PFSK-1 (cell line): ENCODE results near the gene C11orf16. TPM values are rescaled to one million over a fixed set of nuclear protein-coding genes. Genes with fewer than 3 reads are reported as not detected.

Source experiments
- FOXP2 ChIP-seq: optimal IDR thresholded peaks from 2 replicates; pipeline ENCODE3; 2011; ENCODE audit warnings: borderline replicate concordance, control low read depth, inconsistent platforms; ENCODE audit not compliant: insufficient read depth; ENCODE audit errors: extremely low read length, extremely low read depth
- POLR2AphosphoS5 ChIP-seq: IDR thresholded peaks from 2 replicates; pipeline ENCODE4 v1.6.1; 2012; ENCODE audit warnings: low read depth, mild to moderate bottlenecking, control low read depth, low read length, moderate library complexity
- SIN3A ChIP-seq: IDR thresholded peaks from 2 replicates; pipeline ENCODE4 v1.6.1; 2012; ENCODE audit warnings: mild to moderate bottlenecking, low read length, moderate library complexity, borderline replicate concordance; ENCODE audit not compliant: insufficient read depth
- TAF1 ChIP-seq: IDR thresholded peaks from 2 replicates; pipeline ENCODE4 v1.6.1; 2012; ENCODE audit warnings: low read length, control low read depth, borderline replicate concordance; ENCODE audit not compliant: insufficient read depth
- polyA plus RNA-seq: library from polyadenylated mRNA; unstranded; fragments of >200 nt; gene quantifications from one replicate; pipeline ENCODE4 v1.2.1, GENCODE V29; 2012; ENCODE audit warnings: low read depth, missing spikeins; ENCODE audit not compliant: insufficient read length
- TF ChIP-seq, protein P1 (sequence below), 2 experiments: IDR thresholded peaks; 2 replicates each; pipeline versions ENCODE4 v1.6.1 to v1.8.0; 2011 to 2012; ENCODE audit warnings: low read depth in 2 of 2, low read length in 2 of 2, control low read depth in 1 of 2, inconsistent platforms in 1 of 2, mild to moderate bottlenecking in 1 of 2, moderate library complexity in 1 of 2; ENCODE audit not compliant: insufficient read depth in 1 of 2

Gene C11orf16, protein sequence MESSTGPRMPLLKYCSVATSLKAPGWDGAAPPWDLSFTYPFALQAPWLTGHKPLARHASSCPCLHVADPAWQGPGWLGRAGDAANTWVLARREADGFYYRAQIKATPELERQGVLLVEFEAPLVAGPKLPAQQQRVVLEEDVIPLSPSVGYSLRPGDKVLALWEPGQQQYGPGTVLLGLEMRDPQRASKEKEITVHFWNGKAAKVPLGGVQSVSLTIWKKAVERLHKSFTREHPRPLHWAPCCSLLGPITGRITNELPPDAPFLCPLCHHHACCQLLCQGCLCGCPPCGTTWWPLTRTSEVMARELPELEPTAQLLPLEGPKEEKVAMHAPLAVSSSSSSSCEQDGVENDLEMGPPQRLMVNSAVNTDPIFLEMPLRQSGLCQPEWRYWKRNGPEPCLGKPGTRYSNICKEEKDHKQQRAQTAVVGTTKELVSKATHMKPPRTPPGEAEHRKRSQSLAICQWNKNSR
- polyA plus RNA-seq = not detected

DNA sequence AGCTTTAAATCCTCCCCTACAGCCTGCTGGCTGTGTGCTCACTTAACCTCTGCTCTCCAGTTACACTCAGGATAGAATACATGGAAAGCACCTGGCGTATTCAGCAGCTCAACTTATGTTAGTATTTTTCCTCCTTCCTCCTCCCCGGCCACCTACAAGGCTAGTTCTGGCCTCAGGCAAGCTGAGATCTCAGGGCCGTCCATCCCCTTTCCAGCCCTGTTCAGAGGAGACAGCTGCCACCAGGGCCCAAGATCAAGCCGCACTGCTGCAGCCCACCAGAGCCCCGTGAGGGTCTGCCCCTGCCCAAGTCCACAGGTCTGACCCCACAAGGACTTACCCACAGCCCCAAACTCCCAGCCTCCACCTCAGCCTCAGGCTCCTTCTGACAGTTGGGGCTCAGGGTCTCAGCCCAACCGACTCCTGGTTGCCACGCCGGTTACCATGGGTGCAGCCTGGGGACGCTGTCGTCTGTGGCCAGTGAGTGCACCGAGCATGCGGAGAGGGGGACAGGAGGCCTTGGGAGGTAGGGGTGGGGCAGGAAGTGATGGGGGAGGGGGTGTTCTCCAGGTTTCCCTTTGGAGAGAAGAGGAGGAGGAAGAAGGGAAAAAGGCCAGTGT, at the start of gene C11orf16:
Gene C11orf16 (minus strand): TSS at position 384 of the 617 bp plus-strand sequence. CDS start 639 bp downstream, outside the sequence.
- TF ChIP-seq TAF1 = no peak
- no peak for TF ChIP-seq POLR2AphosphoS5
- TF ChIP-seq SIN3A = no peak
- TF ChIP-seq, protein P1, sequence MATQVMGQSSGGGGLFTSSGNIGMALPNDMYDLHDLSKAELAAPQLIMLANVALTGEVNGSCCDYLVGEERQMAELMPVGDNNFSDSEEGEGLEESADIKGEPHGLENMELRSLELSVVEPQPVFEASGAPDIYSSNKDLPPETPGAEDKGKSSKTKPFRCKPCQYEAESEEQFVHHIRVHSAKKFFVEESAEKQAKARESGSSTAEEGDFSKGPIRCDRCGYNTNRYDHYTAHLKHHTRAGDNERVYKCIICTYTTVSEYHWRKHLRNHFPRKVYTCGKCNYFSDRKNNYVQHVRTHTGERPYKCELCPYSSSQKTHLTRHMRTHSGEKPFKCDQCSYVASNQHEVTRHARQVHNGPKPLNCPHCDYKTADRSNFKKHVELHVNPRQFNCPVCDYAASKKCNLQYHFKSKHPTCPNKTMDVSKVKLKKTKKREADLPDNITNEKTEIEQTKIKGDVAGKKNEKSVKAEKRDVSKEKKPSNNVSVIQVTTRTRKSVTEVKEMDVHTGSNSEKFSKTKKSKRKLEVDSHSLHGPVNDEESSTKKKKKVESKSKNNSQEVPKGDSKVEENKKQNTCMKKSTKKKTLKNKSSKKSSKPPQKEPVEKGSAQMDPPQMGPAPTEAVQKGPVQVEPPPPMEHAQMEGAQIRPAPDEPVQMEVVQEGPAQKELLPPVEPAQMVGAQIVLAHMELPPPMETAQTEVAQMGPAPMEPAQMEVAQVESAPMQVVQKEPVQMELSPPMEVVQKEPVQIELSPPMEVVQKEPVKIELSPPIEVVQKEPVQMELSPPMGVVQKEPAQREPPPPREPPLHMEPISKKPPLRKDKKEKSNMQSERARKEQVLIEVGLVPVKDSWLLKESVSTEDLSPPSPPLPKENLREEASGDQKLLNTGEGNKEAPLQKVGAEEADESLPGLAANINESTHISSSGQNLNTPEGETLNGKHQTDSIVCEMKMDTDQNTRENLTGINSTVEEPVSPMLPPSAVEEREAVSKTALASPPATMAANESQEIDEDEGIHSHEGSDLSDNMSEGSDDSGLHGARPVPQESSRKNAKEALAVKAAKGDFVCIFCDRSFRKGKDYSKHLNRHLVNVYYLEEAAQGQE (IDR thresholded peaks at IDR 0.05; ENCODE audit: insufficient read depth in 1 of 2, low read depth in 2 of 2, low read length in 2 of 2) = no peak
- no peak for TF ChIP-seq FOXP2

DNA sequence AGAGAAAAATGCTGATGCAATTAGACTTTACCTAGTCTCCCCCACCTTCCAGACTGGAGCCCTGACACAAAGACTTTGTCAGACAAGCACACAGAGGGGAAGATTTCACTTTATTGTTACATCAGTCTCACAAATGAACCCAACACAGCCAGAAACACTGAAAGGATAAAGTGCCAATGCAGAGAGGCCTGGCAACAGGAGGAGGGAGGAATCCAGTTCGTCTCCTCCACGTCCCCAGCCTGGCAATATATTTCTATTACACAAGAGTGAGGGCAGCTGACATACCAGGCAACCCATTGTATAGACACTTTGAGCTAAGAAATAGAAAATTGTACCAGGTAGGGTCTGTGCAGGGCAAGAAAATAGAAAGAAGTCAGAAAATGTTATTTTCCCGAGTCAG, 47.7 kb upstream of the C11orf16 start:
- TF ChIP-seq FOXP2 (no peak), SIN3A (no peak), TAF1 (no peak), POLR2AphosphoS5 (no peak)
- TF ChIP-seq, protein P1 (IDR thresholded peaks at IDR 0.05; ENCODE audit: insufficient read depth in 1 of 2, low read depth in 2 of 2, low read length in 2 of 2) = no peak

DNA sequence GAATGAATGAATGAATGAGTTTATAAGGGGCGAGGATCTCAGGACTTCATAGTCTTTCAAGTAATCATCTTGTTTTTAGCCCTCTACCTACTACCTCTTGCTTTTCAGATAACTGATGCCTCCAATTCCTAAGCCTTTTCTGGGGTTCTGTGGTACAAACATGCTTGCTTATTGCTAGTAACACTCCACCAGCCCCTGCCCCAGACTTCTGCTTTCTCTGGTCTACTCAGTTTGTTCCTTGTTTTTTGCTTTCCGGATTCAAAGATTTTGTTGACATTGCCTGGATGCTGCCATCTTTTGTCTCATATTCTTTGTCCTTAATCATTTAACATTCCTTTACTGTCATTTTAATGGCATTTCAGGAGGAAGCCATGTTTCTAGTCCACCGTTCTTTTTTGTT, 40.4 kb upstream of the C11orf16 start:
- TF ChIP-seq SIN3A (no peak), POLR2AphosphoS5 (no peak), FOXP2 (no peak), TAF1 (no peak)
- TF ChIP-seq, protein P1 (IDR thresholded peaks at IDR 0.05; ENCODE audit: insufficient read depth in 1 of 2, low read depth in 2 of 2, low read length in 2 of 2) = no peak

DNA sequence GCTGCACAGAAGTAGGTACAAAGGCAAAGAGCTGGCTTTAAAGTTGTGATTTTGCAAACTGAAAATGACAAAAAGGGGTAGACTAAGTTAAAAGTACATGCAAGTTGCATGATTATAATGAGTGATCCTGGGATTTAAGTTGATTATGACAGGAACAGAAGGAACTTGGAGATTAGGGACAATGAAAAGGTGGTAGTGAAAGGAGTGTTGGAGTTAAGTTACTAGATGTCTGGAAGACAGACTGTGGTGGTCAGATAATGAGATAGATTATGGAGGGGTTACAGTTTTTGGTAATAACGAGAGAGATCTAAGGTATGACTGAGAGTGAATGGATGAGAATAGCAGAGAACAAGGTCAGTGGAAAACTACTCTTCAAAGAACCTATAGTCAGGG, 39.2 kb upstream of the C11orf16 start:
- TF ChIP-seq SIN3A (no peak), TAF1 (no peak), POLR2AphosphoS5 (no peak), FOXP2 (no peak)
- TF ChIP-seq, protein P1 (IDR thresholded peaks at IDR 0.05; ENCODE audit: insufficient read depth in 1 of 2, low read depth in 2 of 2, low read length in 2 of 2) = no peak
